GM21786 (cell line): ENCODE measurements around the gene PAPLN.

Experiments
- ATAC-seq: cut with Tn5 transposase; IDR thresholded peaks from one replicate; pipeline ENCODE4 v1.9.1; 2021; ENCODE audit not compliant: unreplicated experiment

PAPLN gene

DNA sequence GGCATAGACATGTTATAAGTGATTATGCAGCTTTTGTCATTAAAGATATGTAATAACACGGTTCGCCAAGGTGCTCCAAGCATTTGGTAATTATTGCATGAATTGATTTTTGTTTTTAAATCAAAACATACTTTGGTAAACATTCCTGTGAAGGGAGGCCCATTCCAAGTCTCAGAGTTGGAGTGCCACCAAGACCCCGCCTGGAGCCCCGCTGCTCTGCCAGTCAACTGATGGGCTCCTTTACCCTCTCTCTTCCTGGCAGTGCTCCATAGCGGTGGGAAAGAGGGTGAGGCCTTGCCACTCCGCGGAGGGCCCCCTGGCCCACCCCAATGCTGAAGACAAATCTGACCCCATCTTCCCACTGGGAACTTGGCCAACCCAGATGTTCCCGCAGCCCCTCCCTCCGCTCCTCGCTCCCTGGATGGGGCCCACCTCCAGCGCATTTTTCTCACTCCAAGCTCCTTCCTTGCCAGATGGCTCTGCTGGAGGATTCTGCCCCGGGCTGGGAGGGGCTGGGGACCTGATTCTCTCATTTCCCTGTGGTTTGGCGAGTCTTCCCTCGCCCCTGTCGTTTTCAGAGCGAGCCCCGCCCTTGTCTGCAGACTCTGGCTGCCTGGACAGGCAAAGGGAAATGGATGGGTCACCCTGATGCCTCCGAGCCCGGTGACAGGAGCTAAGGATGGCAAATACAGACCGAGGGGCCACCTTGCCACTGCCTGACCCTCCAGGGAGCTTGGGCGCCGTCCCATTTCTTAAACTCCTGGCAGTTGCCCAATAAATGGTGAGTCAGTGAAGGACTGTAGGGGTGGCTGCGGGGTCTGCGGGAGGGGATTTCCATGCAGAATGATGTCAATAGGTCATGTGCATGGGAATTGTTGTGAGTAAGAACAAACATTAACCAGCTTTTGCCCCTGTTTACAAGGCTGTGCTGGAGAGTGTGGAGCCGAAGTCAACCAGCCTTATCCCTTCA lies 9.2 kb upstream of the PAPLN start:
- no peak for ATAC-seq

DNA sequence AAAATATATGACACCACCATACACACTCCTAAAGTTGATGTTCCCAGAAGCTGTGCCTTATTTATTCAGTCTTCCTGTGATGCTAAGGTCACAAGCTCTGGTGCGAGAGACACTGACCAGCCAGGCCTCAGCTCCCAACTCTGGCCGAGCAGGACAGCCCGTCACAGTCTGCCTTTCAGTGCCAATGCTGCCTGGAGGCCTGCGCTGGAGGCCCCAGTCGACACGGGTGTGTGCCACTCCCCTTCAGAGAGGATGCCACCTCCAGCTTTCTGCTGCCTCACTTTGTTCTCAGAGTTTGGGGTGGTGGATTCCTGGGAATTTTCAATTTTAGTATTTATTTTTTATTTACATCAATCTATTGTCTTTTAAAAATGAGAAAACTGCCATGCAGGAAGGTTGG lies 7.3 kb upstream of the PAPLN start:
- ATAC-seq: no peak

DNA sequence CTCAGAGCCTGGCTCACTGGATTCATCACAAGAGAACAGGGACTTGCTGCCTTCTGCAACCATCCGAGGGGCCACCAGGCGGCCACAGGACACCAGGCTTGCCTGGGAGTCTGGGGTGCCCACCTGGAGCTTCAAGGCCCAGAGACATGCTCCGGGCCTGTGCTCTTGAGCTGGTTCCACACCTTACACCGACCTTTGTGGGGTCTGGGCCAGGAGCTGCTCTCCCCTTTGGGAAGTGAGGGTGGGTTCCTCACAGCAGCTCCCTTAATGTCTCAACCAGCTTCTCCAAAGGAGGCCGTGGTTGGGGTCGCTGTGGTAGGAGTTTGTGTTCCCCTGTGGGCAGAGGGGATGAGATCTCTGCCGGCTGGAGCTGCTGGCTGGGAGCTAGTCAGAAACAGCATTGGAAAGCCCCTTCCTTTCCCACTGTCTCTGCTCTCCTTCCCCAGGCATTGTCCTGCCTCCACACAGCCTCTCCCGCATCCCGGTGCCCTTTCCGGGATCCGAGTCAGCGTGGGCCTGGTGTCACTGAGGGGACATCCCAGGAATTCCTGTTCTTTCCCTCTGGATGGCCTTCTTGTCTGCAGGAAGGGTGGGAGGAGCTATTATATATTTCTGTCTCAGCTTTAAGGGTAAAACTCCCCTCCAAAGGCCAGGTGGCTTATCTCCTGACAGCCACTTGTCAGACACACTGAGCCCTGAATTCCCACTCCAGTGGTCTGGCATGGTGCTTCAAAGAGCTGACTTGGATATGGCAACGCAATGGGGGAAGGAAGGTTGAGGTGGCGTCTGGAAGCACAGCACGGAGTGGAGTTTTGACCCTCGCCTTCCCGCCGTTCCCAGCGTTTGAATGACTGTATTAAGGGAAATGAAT lies 5.1 kb upstream of the PAPLN start:
- ATAC-seq: no peak

GRCh38 chr14:73232984-73233383 lies 4.3 kb upstream of the PAPLN start:
- no peak for ATAC-seq

DNA sequence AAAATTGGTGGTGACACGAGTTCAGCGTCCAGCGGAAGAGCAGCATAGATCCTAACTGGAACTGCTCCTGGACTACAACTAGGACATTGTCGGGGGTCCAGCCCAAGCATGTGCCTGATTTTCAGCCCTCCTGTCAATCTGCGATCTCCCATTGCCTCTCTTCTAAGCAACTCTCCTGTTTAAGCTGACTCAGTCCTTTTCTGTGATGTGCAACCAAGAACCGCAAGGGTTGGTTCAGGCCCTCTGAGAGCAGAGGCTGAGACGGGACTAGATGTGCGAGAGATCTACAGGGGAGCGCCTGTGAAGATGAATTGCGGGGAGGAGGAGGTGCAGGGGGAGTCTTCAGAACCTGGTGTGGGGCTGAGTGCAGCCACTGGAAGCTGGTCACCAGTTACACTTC lies 3.7 kb upstream of the PAPLN start:
- no peak for ATAC-seq

- ATAC-seq: no peak
Measured at GRCh38 chr14:73234029-73234428, 3.3 kb upstream of the PAPLN start.

DNA sequence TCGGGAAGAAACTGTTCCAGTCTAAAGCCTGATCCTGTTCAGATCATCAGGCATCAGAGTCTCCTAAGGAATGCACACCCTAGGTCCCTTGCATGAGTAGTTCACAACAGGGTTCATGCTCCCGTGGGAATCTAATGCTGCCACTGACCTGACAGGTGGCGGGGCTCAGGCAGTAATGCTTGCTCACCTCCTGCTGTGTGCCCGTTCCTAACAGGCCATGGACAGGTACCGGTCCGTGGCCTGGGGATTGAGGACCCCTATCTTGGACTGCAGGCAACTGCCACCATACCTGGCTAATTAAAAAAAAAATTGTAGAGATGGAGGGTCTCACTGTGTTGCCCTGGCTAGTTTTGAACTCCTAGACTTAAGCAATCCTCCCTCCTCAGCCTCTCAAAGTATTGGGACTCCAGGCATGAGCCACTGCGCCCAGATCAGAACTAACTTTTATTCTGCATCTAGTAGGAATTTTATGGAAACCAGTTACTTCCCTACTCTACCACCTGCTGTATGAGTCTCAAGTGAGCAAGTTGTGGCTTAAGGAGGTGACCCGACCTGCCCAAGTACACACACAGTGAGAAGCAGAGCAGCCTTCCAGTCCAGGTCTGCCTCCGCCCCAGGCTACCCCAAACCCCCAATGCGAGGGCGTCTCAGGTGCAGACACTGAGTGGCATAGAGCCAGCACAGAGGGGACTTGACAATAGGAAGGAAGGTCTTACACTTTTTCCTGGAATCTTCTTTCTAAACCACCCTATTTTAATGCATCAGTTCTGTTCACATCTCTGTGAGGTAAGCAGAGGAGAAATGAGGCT lies 2.5 kb upstream of the PAPLN start:
- no peak for ATAC-seq

- no peak for ATAC-seq
Measured at GRCh38 chr14:73235531-73236155, 1.7 kb upstream of the PAPLN start.

DNA sequence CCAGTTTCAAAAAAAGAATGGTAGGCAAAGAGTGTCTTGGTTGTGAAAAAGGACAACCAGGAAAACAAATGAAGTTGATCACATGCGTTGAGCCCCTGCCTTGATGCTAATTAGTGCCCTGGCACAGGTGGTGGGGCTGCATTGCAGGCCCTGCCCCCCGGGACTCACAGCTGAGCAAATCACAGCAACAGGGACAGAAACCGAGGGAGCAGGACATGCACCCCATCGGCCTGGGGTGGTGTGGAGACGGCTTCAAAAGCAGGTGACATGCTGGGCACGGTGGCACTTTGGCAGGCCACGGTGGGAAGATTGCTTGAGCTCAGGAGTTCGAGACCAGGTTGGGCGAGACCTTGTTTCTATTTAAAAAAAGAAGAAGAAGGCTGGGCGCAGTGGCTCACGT lies 1.1 kb upstream of the PAPLN start:
- ATAC-seq: no peak

- no peak for ATAC-seq
Measured at GRCh38 chr14:73236752-73237218, 521 bp upstream of the PAPLN start.

DNA sequence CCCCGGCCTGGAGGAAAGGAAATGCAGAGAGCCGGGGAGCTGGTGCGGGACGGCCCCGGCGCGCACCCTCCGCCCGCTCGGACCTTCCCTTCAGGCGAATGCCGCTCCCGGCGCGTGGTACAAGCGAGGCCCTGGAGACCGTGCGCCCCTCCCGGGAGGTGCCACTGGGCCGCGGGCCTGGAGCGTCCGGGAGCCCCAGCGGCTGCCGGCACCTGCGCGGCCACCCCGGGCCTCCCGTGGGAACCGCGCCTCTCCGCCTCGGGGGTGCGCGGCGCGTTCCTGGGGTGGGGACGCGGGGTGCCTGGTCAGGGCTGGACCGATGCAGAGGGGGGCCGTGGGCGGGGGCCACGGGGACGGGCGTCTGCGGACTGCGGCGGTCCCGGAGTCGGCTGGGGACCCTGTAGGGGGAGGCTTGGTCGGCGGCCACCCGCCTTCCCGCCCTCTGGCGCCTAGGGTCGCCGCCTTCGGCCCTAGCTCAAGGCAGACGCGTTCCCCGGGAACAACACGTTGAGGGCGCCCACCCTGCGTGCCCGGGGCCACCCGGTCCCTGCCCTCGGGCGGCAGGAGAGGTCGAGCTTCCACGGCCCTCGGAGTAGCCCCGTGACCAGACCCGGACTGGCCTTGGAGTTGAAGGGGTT lies 599 bp downstream of the PAPLN start:
- ATAC-seq: no peak

DNA sequence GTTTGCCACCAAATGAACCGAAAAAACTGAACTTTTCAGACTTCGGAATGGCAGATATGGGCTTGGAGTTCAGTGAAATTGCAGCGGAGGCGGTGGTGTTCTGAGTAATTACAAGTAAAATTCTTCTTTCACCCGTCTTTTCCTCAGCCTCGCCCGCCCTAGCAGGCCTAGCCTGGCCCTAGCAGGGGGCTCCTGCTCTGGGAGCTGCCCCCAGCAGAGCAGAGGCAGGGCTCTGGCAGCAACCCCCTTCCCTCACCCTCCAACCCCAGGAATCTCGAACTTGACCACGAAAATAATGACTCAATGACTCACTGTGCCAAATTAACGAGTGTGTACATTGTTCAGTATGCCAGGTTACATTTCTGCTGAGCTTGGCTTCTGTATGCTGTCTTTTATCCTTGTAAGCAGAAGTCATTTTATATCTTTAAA lies 1.1 kb downstream of the PAPLN start:
- ATAC-seq: no peak

- no peak for ATAC-seq
Measured at GRCh38 chr14:73238941-73239340, 1.6 kb downstream of the PAPLN start.

DNA sequence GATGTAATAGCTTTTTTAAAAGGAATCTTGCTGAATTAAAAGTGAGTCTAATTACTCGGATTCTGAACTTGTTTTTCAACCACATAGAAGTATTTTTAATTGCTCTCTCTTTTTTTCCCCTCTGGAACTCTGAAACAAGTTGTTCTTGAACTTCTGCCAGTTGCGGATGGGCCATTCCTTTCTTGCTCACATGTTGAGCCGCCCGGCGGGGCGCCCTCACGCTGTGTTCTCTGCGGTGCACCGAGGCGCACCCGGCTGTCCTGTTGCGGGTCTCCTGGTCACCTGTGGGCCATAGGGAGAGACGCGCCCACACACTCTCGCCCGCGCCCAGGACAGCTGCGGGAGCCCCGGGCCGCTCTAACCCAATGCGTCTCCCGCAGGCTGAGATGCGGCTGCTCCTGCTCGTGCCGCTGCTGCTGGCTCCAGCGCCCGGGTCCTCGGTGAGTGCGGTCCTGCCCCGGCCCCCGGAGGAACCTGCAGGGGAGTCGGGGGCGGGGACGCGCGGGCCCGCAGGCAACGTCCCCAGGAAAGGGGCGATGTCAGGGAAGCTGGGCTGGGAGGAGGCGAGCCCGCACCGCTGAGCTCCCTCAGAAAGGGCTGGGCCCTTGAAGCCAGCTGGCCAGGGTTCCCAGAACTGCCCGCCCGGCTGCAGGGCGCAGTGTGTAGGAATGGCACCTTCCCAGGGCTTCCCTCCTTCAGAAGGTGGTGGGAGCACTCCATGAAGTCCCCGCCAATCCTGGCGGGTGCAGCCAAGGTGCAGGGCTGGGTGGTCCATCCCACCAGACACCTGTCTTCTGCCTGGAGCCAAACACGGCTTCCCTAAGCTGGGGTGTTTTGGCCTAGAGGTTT lies 2.3 kb downstream of the PAPLN start:
- ATAC-seq: no peak

DNA sequence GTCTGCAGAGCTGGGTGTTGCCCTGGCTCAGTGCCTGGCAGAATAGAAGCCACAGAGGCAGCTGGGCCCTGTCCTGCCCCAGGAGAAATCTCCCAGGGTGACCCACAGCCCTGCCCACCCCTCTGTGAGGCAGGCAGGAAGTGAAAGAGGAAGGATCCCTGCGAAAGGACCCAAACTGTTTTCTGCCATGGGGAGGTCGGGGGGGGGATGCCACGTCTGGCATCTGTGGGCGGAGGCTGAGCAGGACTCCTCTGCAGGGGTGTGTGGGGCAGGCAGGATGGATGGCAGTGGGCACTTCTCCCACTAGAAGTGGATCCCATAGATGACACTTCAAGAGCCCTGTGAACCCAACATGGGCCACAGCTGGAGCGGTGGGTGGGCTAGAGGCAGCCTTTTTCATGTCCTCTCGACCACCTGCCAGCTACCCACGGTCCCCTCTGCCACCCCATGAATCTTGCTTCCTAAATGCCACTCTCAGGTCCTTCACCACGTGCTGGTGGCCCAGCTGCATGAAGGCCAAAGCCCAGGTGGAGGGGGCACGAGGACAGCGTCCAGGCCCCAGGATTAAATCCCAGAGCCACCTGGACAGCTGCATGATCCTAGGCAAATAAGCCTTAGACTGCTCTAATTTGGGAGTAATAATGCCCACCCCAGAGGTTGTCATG lies 3.6 kb downstream of the PAPLN start:
- ATAC-seq: no peak

- no peak for ATAC-seq
Measured at GRCh38 chr14:73241481-73242165, 4.3 kb downstream of the PAPLN start.

DNA sequence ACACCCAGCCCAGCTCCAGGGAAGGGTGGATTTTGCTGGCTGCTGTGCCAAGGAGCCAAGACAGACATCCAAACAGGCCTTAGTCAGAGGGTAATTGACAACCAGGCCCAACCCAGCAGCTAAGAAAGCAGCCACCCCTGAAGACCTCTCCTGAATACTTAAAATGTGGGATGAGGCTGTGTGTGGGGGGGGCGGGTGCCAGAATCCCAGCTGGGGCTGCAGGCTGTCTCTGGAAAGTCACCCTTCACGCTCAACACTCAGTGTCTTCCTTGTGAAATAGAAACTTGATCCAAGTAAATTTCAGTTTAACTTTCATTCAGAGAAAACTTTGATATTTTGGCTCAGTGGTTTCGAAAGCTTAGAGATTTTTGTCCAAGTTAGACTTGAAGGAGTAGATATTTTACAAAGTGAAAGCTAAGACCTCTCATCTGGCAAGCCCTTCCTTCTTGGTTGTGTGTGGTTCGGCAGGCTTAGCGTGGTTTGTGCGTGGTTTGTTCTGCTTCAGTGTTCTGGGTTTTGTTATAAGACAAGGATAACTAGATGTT lies 5.1 kb downstream of the PAPLN start:
- no peak for ATAC-seq

GRCh38 chr14:73243341-73243740 lies 6.0 kb downstream of the PAPLN start:
- no peak for ATAC-seq
